Measurements from ENCODE around the gene SLC39A13.

SLC39A13 gene

DNA sequence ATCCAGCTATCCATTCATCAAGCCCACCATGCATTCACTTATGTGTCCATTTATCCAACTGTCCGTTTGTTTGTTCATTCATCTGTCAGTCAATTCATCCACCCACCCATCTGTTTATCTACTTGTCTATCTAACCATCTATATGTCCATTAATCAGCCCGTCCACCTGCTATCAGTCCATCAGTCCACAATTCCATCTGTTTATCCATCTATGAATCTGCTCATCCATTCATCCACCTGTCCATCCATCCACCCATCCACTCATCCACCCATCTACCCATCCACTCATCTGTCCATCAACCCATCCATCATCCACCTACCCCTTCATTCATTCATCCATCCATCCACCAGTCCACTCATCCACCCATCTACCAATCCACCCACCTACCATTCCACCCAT lies 29.1 kb upstream of the SLC39A13 start:
- no peak for TF ChIP-seq EZH2phosphoT487 (conservative IDR thresholded peaks at IDR 0.05; ENCODE audit: low read length)
- TF ChIP-seq, protein P1, sequence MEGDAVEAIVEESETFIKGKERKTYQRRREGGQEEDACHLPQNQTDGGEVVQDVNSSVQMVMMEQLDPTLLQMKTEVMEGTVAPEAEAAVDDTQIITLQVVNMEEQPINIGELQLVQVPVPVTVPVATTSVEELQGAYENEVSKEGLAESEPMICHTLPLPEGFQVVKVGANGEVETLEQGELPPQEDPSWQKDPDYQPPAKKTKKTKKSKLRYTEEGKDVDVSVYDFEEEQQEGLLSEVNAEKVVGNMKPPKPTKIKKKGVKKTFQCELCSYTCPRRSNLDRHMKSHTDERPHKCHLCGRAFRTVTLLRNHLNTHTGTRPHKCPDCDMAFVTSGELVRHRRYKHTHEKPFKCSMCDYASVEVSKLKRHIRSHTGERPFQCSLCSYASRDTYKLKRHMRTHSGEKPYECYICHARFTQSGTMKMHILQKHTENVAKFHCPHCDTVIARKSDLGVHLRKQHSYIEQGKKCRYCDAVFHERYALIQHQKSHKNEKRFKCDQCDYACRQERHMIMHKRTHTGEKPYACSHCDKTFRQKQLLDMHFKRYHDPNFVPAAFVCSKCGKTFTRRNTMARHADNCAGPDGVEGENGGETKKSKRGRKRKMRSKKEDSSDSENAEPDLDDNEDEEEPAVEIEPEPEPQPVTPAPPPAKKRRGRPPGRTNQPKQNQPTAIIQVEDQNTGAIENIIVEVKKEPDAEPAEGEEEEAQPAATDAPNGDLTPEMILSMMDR (IDR thresholded peaks at IDR 0.05; ENCODE audit: insufficient read depth, low read length, poor library complexity, severe bottlenecking), result no peak

DNA sequence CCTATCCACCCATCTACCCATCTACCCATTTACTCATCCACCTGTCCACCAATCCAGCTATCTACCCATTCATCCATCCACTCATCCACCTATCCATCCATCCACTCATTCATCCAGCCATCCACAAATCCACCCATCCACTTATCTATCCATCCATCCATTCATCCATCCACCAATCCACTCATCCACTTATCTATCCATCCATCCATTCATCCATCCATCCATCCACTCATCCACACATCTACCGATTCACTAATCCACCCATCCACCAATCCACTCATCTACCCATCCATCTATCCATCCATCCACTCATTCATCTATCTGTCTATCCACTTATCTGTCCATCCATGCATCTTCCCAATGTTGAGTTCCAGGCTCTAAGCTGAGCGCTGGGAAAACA lies 28.3 kb upstream of the SLC39A13 start:
- no peaks in the 10 kb centered on the region for H3K36me3 ChIP-seq (ENCODE audit: low read length)
- H3K4me2 ChIP-seq (ENCODE audit: low read depth, low read length, poor library complexity, severe bottlenecking), result no peak overlapping the region
- no peaks in the 10 kb centered on the region for H3K9me2 ChIP-seq (replicated peaks; ENCODE audit: insufficient read depth, low read length)
- H2AFZ ChIP-seq (ENCODE audit: low read depth, low read length, severe bottlenecking), result no peak overlapping the region
- TF ChIP-seq EZH2phosphoT487 (conservative IDR thresholded peaks at IDR 0.05; ENCODE audit: low read length), result no peak
- TF ChIP-seq, protein P1 (IDR thresholded peaks at IDR 0.05; ENCODE audit: insufficient read depth, low read length, poor library complexity, severe bottlenecking), result no peak
- H4K20me1 ChIP-seq (ENCODE audit: low read depth, low read length), result no peaks in the 10 kb centered on the region
- no peaks in the 10 kb centered on the region for H3K27me3 ChIP-seq (ENCODE audit: low read length)
- no peaks in the 10 kb centered on the region for H3K9me3 ChIP-seq (ENCODE audit: insufficient read depth, low read length)
- peaks cover 26% of the 10 kb centered on the region for H3K79me2 ChIP-seq (ENCODE audit: insufficient read depth, low read length)
- H3K4me3 ChIP-seq (ENCODE audit: insufficient read depth, low read length, poor library complexity, severe bottlenecking), result no peak overlapping the region
- H3K27ac ChIP-seq (ENCODE audit: low read depth, low read length), result no peak overlapping the region
- H3F3A ChIP-seq (ENCODE audit: insufficient read depth), result no peaks in the 10 kb centered on the region
- no peak overlapping the region for H3K9ac ChIP-seq (ENCODE audit: low read length)

More for the DNA sequence above, 29.1 kb upstream of the SLC39A13 start:
- no peaks in the 10 kb centered on the region for H3K36me3 ChIP-seq (ENCODE audit: low read length)
- H3K4me2 ChIP-seq (ENCODE audit: low read depth, low read length, poor library complexity, severe bottlenecking), result peak overlapping the region; percentile 79
- no peaks in the 10 kb centered on the region for H3K27me3 ChIP-seq (ENCODE audit: low read length)
- no peaks in the 10 kb centered on the region for H3K9me2 ChIP-seq (replicated peaks; ENCODE audit: insufficient read depth, low read length)
- H3K27ac ChIP-seq (ENCODE audit: low read depth, low read length), result no peak overlapping the region
- no peak overlapping the region for H2AFZ ChIP-seq (ENCODE audit: low read depth, low read length, severe bottlenecking)
- H3K9me3 ChIP-seq (ENCODE audit: insufficient read depth, low read length), result no peaks in the 10 kb centered on the region
- no peaks in the 10 kb centered on the region for H3F3A ChIP-seq (ENCODE audit: insufficient read depth)
- H3K79me2 ChIP-seq (ENCODE audit: insufficient read depth, low read length), result peaks cover 26% of the 10 kb centered on the region
- no peak overlapping the region for H3K4me3 ChIP-seq (ENCODE audit: insufficient read depth, low read length, poor library complexity, severe bottlenecking)
- H3K9ac ChIP-seq (ENCODE audit: low read length), result no peak overlapping the region
- H4K20me1 ChIP-seq (ENCODE audit: low read depth, low read length), result no peaks in the 10 kb centered on the region

DNA sequence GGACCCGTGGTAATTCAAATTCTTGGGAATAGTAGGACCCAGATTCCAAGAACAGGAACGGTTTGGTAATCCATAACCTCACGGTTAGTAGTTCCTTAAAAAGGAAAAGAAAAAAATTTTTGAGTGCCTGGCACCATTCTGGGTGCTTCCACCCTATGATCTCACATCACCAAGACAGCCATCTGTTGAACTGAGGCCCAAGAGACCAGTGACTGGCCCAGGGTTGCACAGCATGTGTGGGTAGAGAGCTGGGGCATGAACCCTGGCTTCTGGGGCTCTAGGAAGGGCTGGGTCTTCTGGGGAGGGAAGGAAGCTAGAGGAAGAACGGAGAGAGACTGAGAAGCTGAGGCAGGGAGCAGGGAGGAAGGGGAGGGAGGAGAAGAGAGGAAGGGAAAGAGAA lies 25.3 kb upstream of the SLC39A13 start:
- TF ChIP-seq, protein P1 (IDR thresholded peaks at IDR 0.05; ENCODE audit: insufficient read depth, low read length, poor library complexity, severe bottlenecking), result no peak
- TF ChIP-seq EZH2phosphoT487 (conservative IDR thresholded peaks at IDR 0.05; ENCODE audit: low read length), result no peak
- no peaks in the 10 kb centered on the region for H3K36me3 ChIP-seq (ENCODE audit: low read length)
- no peaks in the 10 kb centered on the region for H3K27me3 ChIP-seq (ENCODE audit: low read length)
- no peaks in the 10 kb centered on the region for H3F3A ChIP-seq (ENCODE audit: insufficient read depth)
- no peak overlapping the region for H3K4me2 ChIP-seq (ENCODE audit: low read depth, low read length, poor library complexity, severe bottlenecking)
- peaks cover 3% of the 10 kb centered on the region for H3K79me2 ChIP-seq (ENCODE audit: insufficient read depth, low read length)
- H4K20me1 ChIP-seq (ENCODE audit: low read depth, low read length), result no peaks in the 10 kb centered on the region
- no peaks in the 10 kb centered on the region for H3K9me3 ChIP-seq (ENCODE audit: insufficient read depth, low read length)
- no peak overlapping the region for H2AFZ ChIP-seq (ENCODE audit: low read depth, low read length, severe bottlenecking)
- H3K4me3 ChIP-seq (ENCODE audit: insufficient read depth, low read length, poor library complexity, severe bottlenecking), result no peak overlapping the region
- H3K9ac ChIP-seq (ENCODE audit: low read length), result no peak overlapping the region
- H3K27ac ChIP-seq (ENCODE audit: low read depth, low read length), result no peak overlapping the region
- no peaks in the 10 kb centered on the region for H3K9me2 ChIP-seq (replicated peaks; ENCODE audit: insufficient read depth, low read length)

All from SU-DHL-6 (cell line).